Renal pelvis (tissue), 3 donors: ENCODE results near the gene HSPB9. TPM values are rescaled to one million over a fixed set of nuclear protein-coding genes. Genes with fewer than 3 reads are reported as not detected.

ENCODE experiments used
- polyA plus RNA-seq, 3 donors: library from polyadenylated mRNA; unstranded; fragments of 120-200 nt; gene quantifications; one replicate each; pipeline ENCODE4 v1.2.1, GENCODE V29; 2013; ENCODE audit not compliant: insufficient read length in 3 of 3

The HSPB9 gene
- polyA plus RNA-seq, 3 donors: 0.30 to 0.50 (median 0.49) TPM

Other genes starting within 250 kb of the HSPB9 start
- gene ACLY, start 203.9 kb upstream of the HSPB9 start, polyA plus RNA-seq: 10 to 100 TPM; 89.5 to 92.9 (median 90.9) TPM
- gene ODAD4, start 192.2 kb upstream of the HSPB9 start, polyA plus RNA-seq: 1 to 10 TPM; 5.9 to 8.6 (median 7.6) TPM
- 10 to 100 TPM; 68.3 to 81.0 (median 77.0) TPM for gene CNP, start 156.0 kb upstream of the HSPB9 start, polyA plus RNA-seq
- gene DNAJC7, start 105.4 kb upstream of the HSPB9 start, polyA plus RNA-seq: 100 to 1,000 TPM; 140 to 165 (median 150) TPM
- gene NKIRAS2, start 102.7 kb upstream of the HSPB9 start, polyA plus RNA-seq: 10 to 100 TPM; 54.6 to 58.4 (median 57.2) TPM
- gene C17orf113, start 72.2 kb upstream of the HSPB9 start, polyA plus RNA-seq: 1 to 10 TPM; 3.8 to 6.2 (median 5.5) TPM
- 1 to 10 TPM; 6.3 to 9.0 (median 6.9) TPM for gene ZNF385C, start 24.3 kb upstream of the HSPB9 start, polyA plus RNA-seq
- 10 to 100 TPM in 1 of 3 donors, 1 to 10 TPM in 2; 8.6 to 11.2 (median 9.3) TPM for gene DHX58, start 10.1 kb upstream of the HSPB9 start, polyA plus RNA-seq
- 10 to 100 TPM; 64.7 to 73.3 (median 71.1) TPM for gene KAT2A, start 1.4 kb upstream of the HSPB9 start, polyA plus RNA-seq
- gene RAB5C, start 32.2 kb downstream of the HSPB9 start, polyA plus RNA-seq: 100 to 1,000 TPM; 141 to 155 (median 153) TPM
- under 1 TPM; 0.04 to 0.10 (median 0.04) TPM for gene KCNH4, start 58.3 kb downstream of the HSPB9 start, polyA plus RNA-seq
- gene HCRT, start 62.6 kb downstream of the HSPB9 start, polyA plus RNA-seq: not detected
- 10 to 100 TPM; 18.4 to 21.9 (median 19.3) TPM for gene GHDC, start 71.7 kb downstream of the HSPB9 start, polyA plus RNA-seq
- 10 to 100 TPM; 37.5 to 52.7 (median 49.5) TPM for gene STAT5B, start 153.6 kb downstream of the HSPB9 start, polyA plus RNA-seq
- gene STAT5A, start 165.7 kb downstream of the HSPB9 start, polyA plus RNA-seq: 1 to 10 TPM; 4.9 to 7.6 (median 6.0) TPM